HG02870 (cell line): ENCODE measurements around the gene MUC5AC.
"Not testable (repeated sequence)": the region's sequence is repeated elsewhere in the genome, so short reads cannot be mapped to it uniquely, and the experiment has no call there.

Experiments used
- ATAC-seq: cut with Tn5 transposase; IDR thresholded peaks from one replicate; pipeline ENCODE4 v1.9.1; 2021; ENCODE audit warnings: mild to moderate bottlenecking, moderate library complexity; ENCODE audit not compliant: unreplicated experiment

Gene MUC5AC

DNA sequence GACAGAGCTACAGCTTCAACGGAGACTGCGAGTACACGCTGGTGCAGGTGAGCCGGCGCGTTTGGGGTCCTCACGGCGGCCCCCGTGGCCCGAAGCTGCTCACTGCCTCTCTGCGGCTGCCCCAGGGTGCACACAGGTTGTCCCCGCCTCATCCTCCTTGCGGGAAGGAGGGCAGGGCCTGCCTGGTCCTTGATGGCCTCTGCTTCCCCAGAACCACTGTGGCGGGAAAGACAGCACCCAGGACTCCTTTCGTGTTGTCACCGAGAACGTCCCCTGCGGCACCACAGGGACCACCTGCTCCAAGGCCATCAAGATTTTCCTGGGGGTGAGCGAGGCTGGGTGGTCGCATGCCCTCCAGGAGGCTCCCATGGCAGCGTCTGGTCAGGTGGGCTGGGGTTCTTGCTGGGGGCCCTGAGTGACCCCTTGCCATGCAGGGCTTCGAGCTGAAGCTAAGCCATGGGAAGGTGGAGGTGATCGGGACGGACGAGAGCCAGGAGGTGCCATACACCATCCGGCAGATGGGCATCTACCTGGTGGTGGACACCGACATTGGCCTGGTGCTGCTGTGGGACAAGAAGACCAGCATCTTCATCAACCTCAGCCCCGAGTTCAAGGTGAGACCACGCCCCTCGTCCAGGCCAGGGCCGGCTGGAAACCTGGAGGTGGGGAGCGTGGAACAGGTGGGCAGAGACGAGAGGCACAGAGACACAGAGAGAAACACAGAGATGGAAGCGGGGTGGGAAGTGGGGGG, 19.4 kb downstream of the MUC5AC start:
- no peak for ATAC-seq

DNA sequence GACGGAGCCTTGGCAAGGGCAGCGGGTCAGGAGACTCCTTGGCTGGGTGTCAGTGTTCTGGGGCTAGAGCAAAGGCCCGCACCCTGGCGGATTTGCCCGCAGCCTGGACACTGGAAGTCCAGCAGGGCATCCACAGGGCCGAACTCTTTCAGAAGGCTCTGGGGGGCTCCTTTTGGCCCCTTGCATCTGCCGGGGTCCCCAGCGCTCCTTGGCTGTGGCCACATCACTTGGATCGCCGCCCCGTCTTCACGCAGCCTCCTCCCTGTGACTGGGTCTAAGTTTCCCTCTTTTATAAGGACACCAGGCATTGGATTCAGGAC, 20.0 kb downstream of the MUC5AC start:
- ATAC-seq, result no peak

DNA sequence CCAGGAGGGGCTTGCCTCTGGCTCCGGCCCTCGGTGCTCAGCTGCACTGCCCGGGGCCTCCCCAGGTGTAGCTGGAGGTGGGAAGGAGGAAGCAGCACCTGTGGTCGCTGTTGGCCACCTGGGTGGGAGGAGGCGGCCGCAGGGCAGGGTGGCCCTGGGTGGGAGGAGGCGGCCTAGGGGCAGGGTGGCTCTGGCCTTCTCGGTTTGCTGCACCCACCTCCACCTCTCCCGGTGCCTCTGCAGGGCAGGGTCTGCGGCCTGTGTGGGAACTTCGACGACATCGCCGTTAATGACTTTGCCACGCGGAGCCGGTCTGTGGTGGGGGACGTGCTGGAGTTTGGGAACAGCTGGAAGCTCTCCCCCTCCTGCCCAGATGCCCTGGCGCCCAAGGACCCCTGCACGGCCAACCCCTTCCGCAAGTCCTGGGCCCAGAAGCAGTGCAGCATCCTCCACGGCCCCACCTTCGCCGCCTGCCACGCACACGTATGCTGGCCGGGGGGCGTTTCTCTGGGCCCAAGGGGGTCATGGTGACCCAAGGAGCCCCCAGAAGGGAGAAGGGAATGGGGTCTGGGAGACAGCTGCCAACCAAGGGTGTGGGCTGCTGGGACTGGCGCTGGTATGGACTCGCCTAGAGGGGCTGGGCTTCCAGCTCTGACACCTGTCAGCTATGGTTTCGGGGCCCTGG, 20.6 kb downstream of the MUC5AC start:
- no peak for ATAC-seq

DNA sequence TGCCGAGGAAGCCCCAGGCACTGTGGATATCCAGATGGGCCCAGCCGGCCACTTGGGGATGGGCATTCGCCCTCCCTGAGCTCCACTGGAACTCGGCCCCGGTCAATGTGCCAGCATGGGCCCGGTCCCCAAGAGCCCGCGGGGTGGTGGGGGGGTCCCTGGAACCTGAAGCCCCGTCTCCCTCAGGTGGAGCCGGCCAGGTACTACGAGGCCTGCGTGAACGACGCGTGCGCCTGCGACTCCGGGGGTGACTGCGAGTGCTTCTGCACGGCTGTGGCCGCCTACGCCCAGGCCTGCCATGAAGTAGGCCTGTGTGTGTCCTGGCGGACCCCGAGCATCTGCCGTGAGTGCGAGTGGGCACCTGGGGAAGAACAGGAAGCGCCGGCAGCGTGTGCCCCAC, 21.2 kb downstream of the MUC5AC start:
- no peak for ATAC-seq

DNA sequence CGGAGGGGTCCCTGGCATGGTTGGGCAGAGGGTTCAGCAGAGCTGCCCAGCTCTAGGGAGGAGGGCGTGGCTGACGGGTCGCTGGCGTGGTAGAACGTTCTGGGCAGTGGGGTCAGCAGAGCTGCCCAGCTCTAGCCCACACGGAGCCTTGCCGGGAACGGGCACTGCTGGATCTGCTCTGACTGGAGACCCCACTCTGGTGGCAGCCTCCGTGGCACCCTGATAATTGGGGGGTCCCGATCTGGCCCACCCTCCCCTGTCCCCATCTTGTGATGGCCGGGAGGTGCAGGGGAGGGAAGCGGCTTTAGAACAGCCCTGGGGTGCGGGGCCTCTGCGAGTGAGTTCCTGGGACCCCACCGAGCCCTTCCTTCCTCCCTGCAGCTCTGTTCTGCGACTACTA, 21.9 kb downstream of the MUC5AC start:
- ATAC-seq, result no peak

DNA sequence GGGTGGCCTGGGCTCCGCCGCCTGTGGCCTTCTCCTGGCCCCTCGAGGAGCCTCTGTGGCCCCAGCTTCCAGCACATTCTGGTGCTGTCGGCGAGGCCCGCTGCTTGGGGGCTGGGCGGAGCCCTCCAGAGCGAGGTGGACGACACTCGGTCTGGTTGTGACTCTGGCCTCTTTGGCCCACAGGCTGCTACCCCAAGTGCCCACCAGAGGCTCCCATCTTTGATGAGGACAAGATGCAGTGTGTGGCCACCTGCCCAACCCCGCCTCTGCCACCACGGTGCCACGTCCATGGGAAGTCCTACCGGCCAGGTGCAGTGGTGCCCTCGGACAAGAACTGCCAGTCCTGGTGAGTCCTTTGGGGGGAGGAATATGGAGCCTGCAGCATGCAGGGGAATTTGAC, 22.4 kb downstream of the MUC5AC start:
- ATAC-seq, result no peak

DNA sequence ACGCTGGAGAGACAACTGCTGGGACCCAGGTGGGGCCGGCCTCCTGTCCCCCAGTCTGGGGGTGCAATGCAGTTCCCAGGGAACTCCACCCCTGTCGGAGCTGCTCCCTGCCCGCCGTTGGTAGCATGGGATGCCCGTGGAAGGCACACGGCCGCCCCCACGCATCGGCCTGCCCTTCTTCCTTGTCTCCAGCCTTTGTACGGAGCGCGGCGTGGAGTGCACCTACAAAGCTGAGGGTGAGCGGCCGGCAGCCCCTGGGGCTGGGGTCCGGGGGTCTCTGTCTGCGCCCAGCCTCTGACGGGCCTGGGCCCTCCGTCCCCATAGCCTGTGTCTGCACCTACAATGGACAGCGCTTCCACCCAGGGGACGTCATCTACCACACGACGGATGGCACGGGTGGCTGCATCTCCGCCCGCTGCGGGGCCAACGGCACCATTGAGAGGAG, 23.2 kb downstream of the MUC5AC start:
- no peak for ATAC-seq

DNA sequence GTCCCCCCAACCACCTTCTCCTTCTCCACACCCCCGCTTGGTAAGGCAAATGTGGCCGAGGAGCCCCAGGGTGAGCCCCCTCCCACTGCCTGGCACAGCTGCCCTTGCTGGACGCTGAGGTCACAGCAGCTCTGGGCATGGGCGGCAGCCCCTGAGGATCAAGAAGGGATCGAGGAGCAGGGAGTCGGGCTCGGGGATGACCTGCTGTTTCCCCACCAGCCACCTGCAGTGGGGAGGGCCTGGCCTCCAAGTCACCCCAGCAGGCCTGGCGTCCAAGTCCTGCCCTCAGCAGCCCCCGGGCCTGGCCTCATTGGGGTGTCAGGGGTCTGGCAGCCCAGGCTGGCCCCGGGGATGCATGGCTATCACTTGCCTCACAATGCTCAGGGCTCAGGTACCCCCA, 23.7 kb downstream of the MUC5AC start:
- no peak for ATAC-seq

DNA sequence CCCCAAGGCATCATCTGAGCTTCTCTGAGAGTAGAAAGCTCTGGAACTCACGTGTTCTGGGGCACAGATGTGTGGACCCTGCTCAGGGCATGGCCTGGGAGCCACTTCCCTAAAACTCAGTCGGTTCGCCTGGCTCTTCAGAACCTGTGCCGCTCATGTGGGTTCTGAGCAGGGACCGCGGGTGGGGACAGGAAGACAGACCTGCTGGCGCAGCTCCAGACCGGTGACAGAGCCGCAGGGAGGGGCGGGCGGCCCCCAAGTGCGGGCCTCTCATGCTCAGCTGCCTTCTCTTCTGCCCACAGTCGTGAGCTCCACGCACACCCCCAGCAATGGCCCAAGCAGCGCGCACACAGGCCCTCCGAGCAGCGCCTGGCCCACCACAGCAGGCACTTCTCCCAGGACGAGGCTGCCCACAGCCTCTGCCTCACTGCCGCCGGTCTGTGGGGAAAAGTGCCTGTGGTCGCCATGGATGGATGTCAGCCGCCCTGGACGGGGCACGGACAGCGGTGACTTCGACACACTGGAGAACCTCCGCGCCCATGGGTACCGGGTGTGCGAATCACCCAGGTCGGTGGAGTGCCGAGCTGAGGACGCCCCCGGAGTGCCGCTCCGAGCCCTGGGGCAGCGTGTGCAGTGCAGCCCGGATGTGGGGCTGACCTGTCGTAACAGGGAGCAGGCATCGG, 24.2 kb downstream of the MUC5AC start:
- ATAC-seq, result no peak

DNA sequence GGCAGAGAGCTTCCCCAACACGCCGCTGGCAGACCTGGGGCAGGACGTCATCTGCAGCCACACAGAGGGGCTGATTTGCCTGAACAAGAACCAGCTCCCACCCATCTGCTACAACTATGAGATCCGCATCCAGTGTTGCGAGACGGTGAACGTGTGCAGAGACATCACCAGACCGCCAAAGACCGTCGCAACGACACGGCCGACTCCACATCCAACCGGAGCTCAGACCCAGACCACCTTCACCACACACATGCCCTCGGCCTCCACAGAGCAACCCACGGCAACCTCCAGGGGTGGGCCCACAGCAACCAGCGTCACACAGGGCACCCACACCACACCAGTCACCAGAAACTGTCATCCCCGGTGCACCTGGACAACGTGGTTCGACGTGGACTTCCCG, 26.4 kb downstream of the MUC5AC start:
- not testable (repeated sequence) for ATAC-seq

DNA sequence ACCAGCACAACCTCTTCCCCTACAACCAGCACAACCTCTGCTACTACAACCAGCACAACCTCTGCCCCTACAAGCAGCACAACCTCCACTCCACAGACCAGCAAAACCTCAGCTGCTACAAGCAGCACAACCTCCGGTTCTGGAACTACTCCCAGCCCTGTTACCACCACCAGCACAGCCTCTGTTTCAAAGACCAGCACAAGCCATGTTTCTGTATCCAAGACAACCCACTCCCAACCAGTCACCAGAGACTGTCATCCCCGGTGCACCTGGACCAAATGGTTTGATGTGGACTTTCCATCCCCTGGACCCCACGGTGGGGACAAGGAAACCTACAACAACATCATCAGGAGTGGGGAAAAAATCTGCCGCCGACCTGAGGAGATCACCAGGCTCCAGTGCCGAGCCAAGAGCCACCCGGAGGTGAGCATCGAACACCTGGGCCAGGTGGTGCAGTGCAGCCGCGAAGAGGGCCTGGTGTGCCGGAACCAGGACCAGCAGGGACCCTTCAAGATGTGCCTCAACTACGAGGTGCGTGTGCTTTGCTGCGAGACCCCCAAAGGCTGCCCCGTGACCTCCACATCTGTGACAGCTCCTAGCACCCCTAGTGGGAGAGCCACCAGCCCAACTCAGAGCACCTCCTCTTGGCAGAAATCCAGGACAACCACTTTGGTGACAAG, 30.8 kb downstream of the MUC5AC start:
- ATAC-seq, result not testable (repeated sequence)

DNA sequence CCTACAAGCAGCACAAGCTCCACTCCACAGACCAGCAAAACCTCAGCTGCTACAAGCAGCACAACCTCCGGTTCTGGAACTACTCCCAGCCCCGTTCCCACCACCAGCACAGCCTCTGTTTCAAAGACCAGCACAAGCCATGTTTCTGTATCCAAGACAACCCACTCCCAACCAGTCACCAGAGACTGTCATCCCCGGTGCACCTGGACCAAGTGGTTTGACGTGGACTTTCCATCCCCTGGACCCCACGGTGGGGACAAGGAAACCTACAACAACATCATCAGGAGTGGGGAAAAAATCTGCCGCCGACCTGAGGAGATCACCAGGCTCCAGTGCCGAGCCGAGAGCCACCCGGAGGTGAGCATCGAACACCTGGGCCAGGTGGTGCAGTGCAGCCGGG, 32.1 kb downstream of the MUC5AC start:
- not testable (repeated sequence) for ATAC-seq

DNA sequence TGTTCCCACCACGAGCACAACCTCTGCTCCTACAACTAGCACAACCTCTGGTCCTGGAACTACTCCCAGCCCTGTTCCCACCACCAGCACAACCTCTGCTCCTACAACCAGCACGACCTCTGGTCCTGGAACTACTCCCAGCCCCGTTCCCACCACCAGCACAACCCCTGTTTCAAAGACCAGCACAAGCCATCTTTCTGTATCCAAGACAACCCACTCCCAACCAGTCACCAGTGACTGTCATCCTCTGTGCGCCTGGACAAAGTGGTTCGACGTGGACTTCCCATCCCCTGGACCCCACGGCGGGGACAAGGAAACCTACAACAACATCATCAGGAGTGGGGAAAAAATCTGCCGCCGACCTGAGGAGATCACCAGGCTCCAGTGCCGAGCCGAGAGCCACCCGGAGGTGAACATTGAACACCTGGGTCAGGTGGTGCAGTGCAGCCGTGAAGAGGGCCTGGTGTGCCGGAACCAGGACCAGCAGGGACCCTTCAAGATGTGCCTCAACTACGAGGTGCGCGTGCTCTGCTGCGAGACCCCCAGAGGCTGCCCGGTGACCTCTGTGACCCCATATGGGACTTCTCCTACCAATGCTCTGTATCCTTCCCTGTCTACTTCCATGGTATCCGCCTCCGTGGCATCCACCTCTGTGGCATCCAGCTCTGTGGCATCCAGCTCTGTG, 34.2 kb downstream of the MUC5AC start:
- ATAC-seq, result not testable (repeated sequence)

DNA sequence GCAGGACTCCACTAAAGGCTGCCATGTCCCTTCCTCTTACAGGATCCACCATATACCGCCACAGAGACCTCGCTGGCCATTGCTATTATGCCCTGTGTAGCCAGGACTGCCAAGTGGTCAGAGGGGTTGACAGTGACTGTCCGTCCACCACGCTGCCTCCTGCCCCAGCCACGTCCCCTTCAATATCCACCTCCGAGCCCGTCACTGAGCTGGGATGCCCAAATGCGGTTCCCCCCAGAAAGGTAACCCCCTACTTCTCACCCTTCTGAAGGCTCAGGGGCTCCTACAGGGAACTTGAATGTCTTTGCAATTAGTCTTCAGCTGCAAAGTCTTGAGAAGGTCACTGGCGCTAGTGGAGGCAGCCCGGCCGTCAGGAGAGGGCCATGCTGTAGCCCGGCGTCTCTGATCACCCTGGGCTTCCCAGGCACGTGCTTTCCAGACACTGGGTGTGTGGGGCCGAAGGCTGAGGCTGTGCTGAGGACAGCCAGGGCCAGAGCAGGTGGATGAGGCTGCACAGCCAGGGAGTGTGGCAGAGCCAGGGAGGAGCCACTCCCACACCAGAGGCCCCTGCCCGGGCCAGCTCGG, 35.1 kb downstream of the MUC5AC start:
- ATAC-seq, result no peak

DNA sequence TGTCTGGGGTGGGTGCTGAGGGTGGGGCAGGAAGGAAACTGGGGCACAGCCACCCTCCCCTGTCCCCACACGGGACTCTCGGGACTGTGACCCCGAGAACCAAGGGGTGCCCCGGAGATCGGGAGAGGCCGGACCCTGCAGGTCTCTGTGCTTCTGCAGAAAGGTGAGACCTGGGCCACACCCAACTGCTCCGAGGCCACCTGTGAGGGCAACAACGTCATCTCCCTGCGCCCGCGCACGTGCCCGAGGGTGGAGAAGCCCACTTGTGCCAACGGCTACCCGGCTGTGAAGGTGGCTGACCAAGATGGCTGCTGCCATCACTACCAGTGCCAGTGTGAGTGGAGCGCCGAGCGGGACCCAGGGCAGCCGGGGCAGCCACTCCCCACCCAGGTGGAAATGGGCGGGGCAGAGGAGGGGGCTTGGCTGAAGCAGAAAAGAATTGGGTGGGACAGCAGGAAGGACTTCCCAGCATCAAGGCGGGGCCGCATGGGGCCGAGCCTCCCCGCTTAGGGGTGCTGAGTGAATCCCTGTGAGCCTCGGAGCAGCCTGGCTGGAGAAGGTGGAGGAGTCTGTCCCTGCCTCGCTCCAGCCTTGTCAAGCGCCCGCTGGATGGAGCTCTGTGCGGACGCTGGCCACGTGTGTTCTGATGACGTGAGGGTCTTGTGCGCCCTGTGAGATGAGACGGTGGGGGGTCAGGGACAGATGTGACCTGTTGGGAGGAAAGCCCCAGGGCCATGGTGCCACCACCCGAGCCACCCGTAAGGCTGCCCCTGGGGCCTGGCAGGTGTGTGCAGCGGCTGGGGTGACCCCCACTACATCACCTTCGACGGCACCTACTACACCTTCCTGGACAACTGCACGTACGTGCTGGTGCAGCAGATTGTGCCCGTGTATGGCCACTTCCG, 35.8 kb downstream of the MUC5AC start:
- ATAC-seq, result no peak

DNA sequence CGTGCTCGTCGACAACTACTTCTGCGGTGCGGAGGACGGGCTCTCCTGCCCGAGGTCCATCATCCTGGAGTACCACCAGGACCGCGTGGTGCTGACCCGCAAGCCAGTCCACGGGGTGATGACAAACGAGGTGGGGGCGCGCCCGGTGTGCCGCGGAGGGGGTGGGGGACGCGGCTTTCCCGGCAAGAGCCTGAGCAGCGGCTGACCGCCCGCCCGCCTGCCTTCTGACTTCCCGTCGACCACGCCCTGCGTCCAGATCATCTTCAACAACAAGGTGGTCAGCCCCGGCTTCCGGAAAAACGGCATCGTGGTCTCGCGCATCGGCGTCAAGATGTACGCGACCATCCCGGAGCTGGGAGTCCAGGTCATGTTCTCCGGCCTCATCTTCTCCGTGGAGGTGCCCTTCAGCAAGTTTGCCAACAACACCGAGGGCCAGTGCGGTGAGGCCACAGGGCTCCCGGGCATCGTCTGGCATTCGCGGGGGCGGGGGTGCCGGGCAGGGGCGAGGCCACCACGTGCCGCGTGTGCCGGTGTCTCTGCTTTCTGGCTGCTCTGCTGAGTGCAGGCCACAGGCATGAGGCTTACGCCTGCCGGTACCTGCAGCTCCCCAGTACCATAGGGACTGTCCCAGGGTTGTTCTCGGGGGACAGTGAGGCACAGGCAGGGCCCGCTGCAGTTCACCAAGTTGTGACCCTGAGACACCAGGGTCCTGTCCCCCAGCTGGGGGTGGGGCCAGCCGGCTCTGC, 36.7 kb downstream of the MUC5AC start:
- ATAC-seq, result no peak

DNA sequence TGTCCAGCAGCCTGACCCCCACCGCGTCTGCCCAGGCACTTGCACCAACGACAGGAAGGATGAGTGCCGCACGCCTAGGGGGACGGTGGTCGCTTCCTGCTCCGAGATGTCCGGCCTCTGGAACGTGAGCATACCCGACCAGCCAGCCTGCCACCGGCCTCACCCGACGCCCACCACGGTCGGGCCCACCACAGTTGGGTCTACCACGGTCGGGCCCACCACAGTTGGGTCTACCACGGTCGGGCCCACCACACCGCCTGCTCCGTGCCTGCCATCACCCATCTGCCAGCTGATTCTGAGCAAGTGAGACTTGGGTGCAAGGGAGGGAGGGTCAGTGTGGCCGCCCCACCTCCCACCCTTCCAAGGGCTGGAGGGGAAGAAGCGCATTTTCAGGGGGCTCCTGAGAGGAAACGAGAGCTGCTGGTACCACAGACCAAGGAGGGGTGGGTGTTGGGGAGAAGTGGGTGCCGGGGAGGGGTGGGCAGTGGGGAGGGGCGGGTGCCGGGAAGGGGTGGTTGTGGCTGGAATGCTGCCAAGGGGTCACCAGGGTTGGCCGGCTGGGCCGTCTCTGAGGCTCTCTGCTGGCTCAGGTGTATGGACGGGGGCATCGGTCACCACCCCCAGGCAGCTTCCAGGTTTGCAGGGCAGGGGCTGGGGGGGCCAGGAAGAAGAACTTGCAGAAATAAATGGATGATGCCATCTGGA, 37.4 kb downstream of the MUC5AC start:
- no peak for ATAC-seq
